Cardiac atrium fibroblast (primary cell): Measurements from ENCODE around the gene CCNI2. TPM values are rescaled to one million over a fixed set of nuclear protein-coding genes. Genes with fewer than 3 reads are reported as not detected.

Source experiments
- total RNA-seq: library from RNA; depleted of rRNA; stranded (reverse); fragments of >200 nt; gene quantifications from 2 replicates; pipeline ENCODE4 v1.2.3, GENCODE V29; 2015

Gene CCNI2, protein sequence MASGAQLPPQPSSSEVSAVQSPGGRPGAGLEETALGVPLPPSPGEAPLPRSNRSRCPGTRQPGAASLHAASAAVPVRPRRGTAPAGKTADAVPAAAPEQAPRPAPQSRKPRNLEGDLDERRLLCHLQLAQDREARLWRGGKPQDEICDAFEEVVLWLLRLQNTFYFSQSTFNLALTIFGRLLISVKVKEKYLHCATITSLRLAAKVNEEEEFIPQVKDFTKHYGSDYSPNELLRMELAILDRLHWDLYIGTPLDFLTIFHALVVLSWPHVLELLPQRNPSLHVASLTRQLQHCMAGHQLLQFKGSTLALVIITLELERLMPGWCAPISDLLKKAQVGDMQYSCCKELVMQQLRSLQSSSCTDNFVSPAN
- not detected in 2 replicates for total RNA-seq

DNA sequence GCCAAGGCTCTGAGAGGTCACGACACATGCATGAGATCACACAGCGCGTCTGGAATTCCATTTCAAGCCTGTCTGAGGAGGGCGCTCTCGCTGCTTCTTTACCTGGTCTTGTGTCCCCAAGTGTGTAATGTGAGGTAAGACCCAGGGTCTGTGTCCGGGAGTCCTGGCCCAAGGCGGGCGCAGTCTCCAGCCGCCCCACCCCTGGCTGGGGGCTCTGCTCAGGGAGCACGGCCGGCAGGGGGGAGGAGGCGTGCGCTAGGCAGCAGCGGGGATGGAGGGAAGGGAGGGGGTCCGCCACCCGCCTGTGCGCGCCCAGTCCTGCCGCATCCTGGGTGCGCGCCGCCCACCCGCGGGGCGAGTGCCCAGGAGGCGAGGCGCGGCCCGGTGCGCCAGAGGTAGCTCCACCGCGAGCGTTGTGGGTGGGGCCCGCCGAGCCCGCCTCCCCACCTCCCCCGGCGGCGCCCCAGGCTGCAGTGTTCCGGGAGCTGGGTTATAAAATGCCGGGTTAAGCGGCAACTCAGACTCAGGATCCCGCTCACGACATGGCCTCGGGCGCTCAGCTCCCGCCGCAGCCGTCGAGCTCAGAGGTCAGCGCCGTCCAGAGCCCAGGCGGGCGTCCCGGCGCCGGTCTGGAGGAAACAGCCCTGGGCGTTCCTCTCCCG lies at the start of gene CCNI2:
CCNI2 (plus strand) TSS at position 473 of the 662 bp plus-strand sequence; CDS start at position 543, 70 bp downstream.

DNA sequence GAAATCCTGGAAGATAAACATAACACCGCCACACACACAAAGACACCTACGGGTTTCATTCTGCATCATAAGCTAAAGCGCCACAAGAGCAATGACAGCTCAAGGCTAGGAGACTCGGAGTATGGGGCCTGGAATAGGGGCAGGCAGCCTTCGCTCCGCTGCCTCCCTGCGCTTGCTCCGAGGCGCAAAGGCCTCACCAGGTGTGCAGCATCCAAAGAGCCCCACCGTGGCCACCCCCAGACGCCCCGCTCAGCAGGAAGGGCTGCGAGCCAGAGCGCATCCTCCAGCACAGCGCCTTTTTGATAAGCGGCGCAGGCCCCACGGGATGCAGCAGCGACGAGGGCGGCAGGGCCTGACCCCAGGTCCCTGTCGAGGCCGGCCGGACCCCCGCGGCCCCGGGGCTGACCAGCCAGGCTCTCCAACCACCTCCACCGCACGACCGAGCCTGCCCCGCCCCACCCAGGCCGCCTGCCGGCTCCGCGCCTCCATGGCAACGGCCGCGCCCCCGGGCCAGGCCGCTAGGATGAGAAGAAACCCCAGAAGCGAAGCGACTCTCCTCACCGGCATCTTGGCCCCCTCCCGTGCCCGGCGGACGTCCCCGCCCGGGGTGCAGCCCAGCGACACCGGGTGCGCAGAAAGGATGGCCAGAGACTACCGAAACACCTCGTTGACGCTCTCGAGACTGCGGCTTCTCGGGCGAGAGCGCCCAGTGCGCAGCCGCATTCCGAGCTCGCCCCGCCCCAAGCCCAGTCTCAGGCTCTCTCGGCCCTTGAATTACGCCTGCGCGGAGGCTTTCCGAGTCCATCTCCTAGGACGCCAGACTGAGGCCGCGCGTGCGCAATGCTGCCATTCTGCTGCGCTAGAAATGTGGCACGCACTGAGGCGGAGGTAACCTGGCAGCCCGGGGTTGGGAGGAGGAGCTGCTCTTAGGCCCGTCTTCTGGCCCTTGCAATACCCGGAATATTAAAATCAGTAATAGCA lies 10.1 kb upstream of the CCNI2 start, which contains the start of gene KIF3A:
KIF3A (minus strand) TSS at position 694 of the 981 bp plus-strand sequence; CDS start at position 567, 127 bp downstream.

DNA sequence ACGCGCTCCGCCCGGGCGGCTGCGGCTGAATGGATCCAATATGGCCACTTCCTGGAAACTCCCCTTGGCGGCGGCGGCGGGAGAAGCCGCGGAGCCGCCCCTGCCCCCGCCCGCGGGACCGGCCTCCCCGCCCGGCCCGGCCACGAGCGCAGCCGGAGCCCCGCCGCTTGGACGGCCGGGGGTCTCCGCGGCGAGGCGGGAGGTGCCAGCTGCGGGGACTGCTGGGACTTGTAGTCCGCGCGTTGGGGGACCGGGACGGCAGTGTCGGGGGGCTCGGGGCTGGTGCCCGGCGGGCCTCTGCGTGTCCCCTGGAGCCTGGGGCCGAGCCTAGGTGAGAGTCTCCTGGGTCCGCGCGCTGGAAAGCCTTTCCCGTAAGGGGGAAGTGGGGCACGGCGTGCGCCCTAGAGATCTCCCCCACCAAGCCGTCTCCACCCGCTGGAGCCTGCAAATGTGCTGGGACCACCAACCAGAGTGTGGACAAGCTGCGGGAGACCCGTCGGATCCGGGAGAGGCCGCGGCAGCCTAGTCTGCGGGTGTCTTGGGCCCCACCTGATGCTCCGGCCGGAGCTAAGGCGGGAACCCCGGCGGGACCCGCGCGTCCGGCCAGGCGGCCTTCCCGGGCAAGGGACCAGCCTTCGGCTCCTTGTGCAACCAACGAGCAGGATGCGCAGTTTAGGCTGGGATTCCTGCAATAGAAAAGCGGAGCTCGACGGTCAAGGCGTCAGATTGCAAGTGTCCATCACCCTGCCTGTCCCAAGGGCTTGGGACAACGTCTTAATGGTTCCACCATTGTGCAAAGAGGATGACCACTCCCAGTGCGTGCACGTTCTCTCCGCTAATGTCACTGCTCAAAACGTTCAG lies 30.2 kb downstream of the CCNI2 start, which contains the start of gene SEPTIN8:
SEPTIN8 (minus strand) TSS at position 31 of the 861 bp plus-strand sequence. CDS start 102 bp downstream, outside the sequence.

Other genes with a start within 250 kb of the CCNI2 start
- gene IL5, start 203.9 kb upstream of the CCNI2 start, total RNA-seq, result not detected in 2 replicates
- gene RAD50, start 190.4 kb upstream of the CCNI2 start, total RNA-seq, result 6.7 and 8.6 TPM in 2 replicates
- 1.3 TPM in 1 of 2 replicates, not detected in the other for gene IL13, start 89.3 kb upstream of the CCNI2 start, total RNA-seq
- gene IL4, start 73.4 kb upstream of the CCNI2 start, total RNA-seq, result not detected in 2 replicates
- gene KIF3A, start 9.9 kb upstream of the CCNI2 start, total RNA-seq, result 3.2 and 5.1 TPM in 2 replicates
- gene SEPTIN8, start 29.8 kb downstream of the CCNI2 start, total RNA-seq, result 26.9 and 41.5 TPM in 2 replicates
- gene SOWAHA, start 65.9 kb downstream of the CCNI2 start, total RNA-seq, result 0.16 TPM in 1 of 2 replicates, not detected in the other
- 5.2 and 19.1 TPM in 2 replicates for gene SHROOM1, start 83.2 kb downstream of the CCNI2 start, total RNA-seq
- gene GDF9, start 119.0 kb downstream of the CCNI2 start, total RNA-seq, result not detected in 2 replicates
- gene UQCRQ, start 119.2 kb downstream of the CCNI2 start, total RNA-seq, result 149 and 159 TPM in 2 replicates
- gene LEAP2, start 126.2 kb downstream of the CCNI2 start, total RNA-seq, result 0.16 TPM in 1 of 2 replicates, not detected in the other
- 28.3 and 47.8 TPM in 2 replicates for gene AFF4, start 216.2 kb downstream of the CCNI2 start, total RNA-seq